Kidney (tissue), 14 donors: ENCODE results near the gene MTMR8. TPM values are rescaled to one million over a fixed set of nuclear protein-coding genes. Genes with fewer than 3 reads are reported as not detected.
"Not testable (repeated sequence)": the region's sequence is repeated elsewhere in the genome, so short reads cannot be mapped to it uniquely, and the experiment has no call there.

Source experiments
- DNase-seq, 5 donors: peaks; one replicate each; pipeline ENCODE4 v3.0.0-alpha.2; 2013 to 2020
- FAIRE-seq: peaks from 2 replicates; lab custom pipeline; 2012; peaks lifted over from hg19 to GRCh38; lab: Jason Lieb, UNC
- H3K27ac ChIP-seq, 2 donors: one replicate each; pipeline ENCODE4 v1.7.0; 2013; ENCODE audit warnings: low read depth in 2 of 2, low read length in 2 of 2, inconsistent platforms in 1 of 2
- H3K27me3 ChIP-seq: one replicate; pipeline ENCODE4 v1.7.1; 2013; ENCODE audit warnings: low read length, inconsistent platforms; ENCODE audit not compliant: control insufficient read depth, insufficient read depth
- H3K36me3 ChIP-seq, 3 donors: one replicate each; pipeline versions ENCODE4 v1.7.0 to v1.7.1; 2013; ENCODE audit warnings: low read length in 3 of 3, control low read depth in 1 of 3, inconsistent platforms in 1 of 3; ENCODE audit not compliant: insufficient read depth in 3 of 3, control insufficient read depth in 2 of 3
- H3K4me1 ChIP-seq, 3 donors: one replicate each; pipeline versions ENCODE4 v1.7.0 to v1.7.1; 2013; ENCODE audit warnings: low read length in 3 of 3, inconsistent platforms in 1 of 3, low read depth in 1 of 3; ENCODE audit not compliant: control insufficient read depth in 2 of 3, insufficient read depth in 2 of 3
- H3K4me3 ChIP-seq, 3 donors: one replicate each; pipeline versions ENCODE4 v1.7.0 to v1.8.1; 2013; ENCODE audit warnings: low read length in 3 of 3, control low read depth in 1 of 3, inconsistent platforms in 1 of 3
- H3K9ac ChIP-seq, 3 donors: one replicate each; pipeline versions ENCODE4 v1.7.0 to v1.7.1; 2013; ENCODE audit warnings: low read length in 3 of 3, control low read depth in 1 of 3, inconsistent platforms in 1 of 3
- H3K9me3 ChIP-seq, 3 donors: one replicate each; pipeline versions ENCODE4 v1.7.0 to v1.7.1; 2013; ENCODE audit warnings: low read length in 3 of 3, control low read depth in 1 of 3, inconsistent platforms in 1 of 3; ENCODE audit not compliant: control insufficient read depth in 2 of 3, insufficient read depth in 1 of 3
- CTCF ChIP-seq: IDR thresholded peaks from 3 replicates; pipeline ENCODE4 v1.5.1; 2012; ENCODE audit warnings: mild to moderate bottlenecking, moderate library complexity, borderline replicate concordance; ENCODE audit not compliant: insufficient read depth; ENCODE audit errors: extremely low read depth
- intact Hi-C: fragments of 100-400 bp; cut with DNase I; formaldehyde crosslinking; loops from one replicate; pipeline ENCODE4 v1.11.1; 2022
- polyA plus RNA-seq: library from polyadenylated mRNA; stranded (reverse); fragments of 350-450 nt; fragmentation: Illumina TruSeq; extraction: RNeasy Lipid Tissue Mini Kit (QIAGEN cat#74804); gene quantifications from one replicate; pipeline ENCODE4 v1.2.3, GENCODE V29; 2014; ENCODE audit warnings: low read depth, low replicate concordance; ENCODE audit not compliant: insufficient read depth
- total RNA-seq: library from RNA; stranded (reverse); fragmentation: NEBNext Ultra II Directional; extraction: Animal tissue kit (Norgen Biotek cat#: 25700); gene quantifications from one replicate; pipeline ENCODE4 v1.2.1, GENCODE V29; 2021
- donor health status: control.
- donor health status: control.
- donor health status: control.
- donor health status: control.
- donor health status: control.
- donor health status: DM: yes; HTN: yes; CAD: no.
- donor health status: Normal renal cell carcinoma (clear cell type).

The MTMR8 gene
- total and polyA plus RNA-seq, 2 donors from 2014 or later = 1.3 to 2.7 TPM

GRCh38 chrX:64437218-64437617, 42.0 kb upstream of the MTMR8 start:
- no peak for FAIRE-seq
- Histone ChIP-seq H3K36me3 (no peaks in the 10 kb centered on the region), H3K27me3 (no peaks in the 10 kb centered on the region), H3K4me1 (no peaks in the 10 kb centered on the region), H3K9me3 (no peaks in the 10 kb centered on the region), H3K9ac (no peak overlapping the region), H3K4me3 (no peak overlapping the region), H3K27ac (no peak overlapping the region)
- no peak for DNase-seq
- no peak for TF ChIP-seq CTCF
- intact Hi-C loops = no loop called here

DNA sequence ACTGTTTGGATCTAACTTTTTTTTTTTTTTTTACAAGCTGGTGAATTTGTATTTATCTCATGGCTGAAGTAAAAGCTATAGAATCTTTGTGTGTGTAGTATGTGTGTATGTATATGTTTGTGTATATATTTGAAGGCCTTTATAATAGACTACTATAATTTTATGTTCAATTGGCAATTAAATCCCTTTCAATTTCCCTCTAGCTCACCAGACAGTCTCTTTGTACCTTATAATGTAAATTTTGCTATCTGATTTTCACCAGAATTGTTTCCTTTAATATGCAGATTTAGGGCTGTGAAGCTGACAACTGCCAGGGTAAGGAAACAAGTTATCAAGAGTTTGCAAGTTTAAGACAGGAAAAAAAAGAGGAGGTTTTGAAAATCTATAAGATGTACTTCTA, 33.1 kb upstream of the MTMR8 start:
- Histone ChIP-seq H3K27me3 (no peaks in the 10 kb centered on the region), H3K36me3 (no peaks in the 10 kb centered on the region), H3K4me1 (no peaks in the 10 kb centered on the region), H3K4me3 (no peak overlapping the region), H3K9ac (no peak overlapping the region), H3K9me3 (no peaks in the 10 kb centered on the region), H3K27ac (no peak overlapping the region)
- TF ChIP-seq CTCF = no peak
- intact Hi-C loops = no loop called here
- no peak for DNase-seq
- FAIRE-seq = no peak

- FAIRE-seq (no peak), DNase-seq (no peak)
- no peak overlapping the region for H3K9ac ChIP-seq
- H3K9me3 ChIP-seq = no peaks in the 10 kb centered on the region
- H3K36me3 ChIP-seq = no peaks in the 10 kb centered on the region
- intact Hi-C loops = no loop called here
- no peak overlapping the region for H3K27ac ChIP-seq
- TF ChIP-seq CTCF = no peak
- H3K27me3 ChIP-seq = no peaks in the 10 kb centered on the region
- H3K4me1 ChIP-seq = no peaks in the 10 kb centered on the region
- H3K4me3 ChIP-seq = no peak overlapping the region
Measured at GRCh38 chrX:64427787-64428186, 32.5 kb upstream of the MTMR8 start.

DNA sequence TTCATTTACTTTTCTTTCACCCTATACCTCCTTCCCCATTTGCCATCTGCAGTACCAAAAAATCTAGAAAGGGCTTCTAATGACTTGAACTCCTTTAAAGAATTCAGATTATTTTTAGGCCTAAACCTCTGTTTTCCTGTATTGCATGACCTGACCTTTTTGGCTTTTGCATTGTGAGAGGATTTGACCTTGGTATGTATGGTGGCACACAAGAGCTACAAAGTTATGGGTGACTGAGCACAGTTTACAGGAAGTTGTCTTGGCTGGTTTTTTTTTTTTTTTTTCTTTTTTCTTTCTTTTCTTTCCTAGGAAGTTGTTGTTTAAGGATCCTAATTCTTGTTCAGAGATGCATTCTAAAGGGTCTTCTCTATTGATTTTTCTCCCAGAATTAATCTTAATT, 32.0 kb upstream of the MTMR8 start:
- no peaks in the 10 kb centered on the region for H3K9me3 ChIP-seq
- TF ChIP-seq CTCF = no peak
- no peaks in the 10 kb centered on the region for H3K27me3 ChIP-seq
- FAIRE-seq (no peak), DNase-seq (no peak)
- H3K27ac ChIP-seq = no peak overlapping the region
- H3K9ac ChIP-seq = no peak overlapping the region
- H3K4me1 ChIP-seq = no peaks in the 10 kb centered on the region
- H3K36me3 ChIP-seq = no peaks in the 10 kb centered on the region
- no peak overlapping the region for H3K4me3 ChIP-seq
- intact Hi-C loops = no loop called here

DNA sequence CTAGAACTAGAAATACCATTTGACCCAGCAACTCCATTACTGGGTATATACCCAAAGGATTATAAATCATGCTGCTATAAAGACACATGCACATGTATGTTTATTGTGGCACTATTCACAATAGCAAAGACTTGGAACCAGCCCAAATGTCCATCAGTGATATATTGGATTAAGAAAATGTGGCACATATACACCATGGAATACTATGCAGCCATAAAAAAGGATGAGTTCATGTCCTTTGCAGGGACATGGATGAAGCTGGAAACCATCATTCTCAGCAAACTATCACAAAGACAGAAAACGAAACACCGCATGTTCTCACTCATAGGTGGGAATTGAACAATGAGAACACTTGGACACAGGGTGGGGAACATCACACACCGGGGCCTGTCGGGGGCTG, 14.5 kb upstream of the MTMR8 start:
- H3K27ac ChIP-seq, intact Hi-C loops, H3K4me1 ChIP-seq, DNase-seq, FAIRE-seq, H3K9ac ChIP-seq, H3K9me3 ChIP-seq, H3K36me3 ChIP-seq, H3K4me3 ChIP-seq, H3K27me3 ChIP-seq: not testable (repeated sequence)
